NCI-H2029 (cell line): ENCODE results near the gene RNF212B.
"Not testable (repeated sequence)": the region's sequence is repeated elsewhere in the genome, so short reads cannot be mapped to it uniquely, and the experiment has no call there.

ENCODE experiments used
- DNase-seq: peaks from one replicate; lab custom pipeline; 2025; lab: John Stamatoyannopoulos, UW

The RNF212B gene

GRCh38 chr14:23243066-23243465 lies 5.3 kb downstream of the RNF212B start:
- no peak for DNase-seq

DNA sequence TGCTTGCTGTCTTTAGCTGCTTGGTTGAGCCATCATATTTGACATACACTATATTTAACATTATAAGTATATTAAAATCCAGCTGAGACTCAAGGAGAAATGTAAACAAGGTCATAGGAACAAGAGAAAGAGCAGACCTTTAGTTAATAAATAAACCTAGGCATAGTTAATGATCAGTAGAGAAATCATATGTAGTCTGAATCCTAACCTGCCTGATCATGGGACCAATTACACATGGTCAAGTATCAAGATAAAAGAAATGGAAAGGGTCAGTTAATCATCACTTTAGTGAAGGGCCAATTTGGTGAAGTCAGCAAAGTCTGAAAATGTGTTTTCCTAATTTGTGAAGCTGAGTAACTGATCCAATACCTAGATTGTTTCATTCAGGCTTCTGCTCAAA lies 7.5 kb downstream of the RNF212B start:
- DNase-seq, result no peak

GRCh38 chr14:23248601-23249000 lies 10.9 kb downstream of the RNF212B start:
- DNase-seq, result no peak

DNA sequence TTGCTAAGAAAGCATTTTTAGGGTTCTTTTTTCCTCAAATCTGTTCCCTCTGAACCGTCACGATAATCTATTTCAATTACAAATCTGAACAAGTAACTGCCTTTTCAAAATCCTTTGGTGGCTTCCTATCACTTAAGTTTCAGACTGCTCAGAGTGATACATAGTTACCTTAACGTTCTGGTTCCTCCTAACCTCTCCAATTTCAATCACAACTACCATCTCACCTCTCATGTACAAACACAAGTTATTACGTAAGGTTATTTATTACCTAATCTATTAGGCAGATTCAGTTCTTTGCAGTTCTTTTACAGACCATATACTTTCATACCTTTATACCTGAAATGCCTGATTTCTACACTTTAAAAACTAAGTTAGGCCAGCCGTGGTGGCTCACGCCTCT lies 12.1 kb downstream of the RNF212B start:
- no peak for DNase-seq

DNA sequence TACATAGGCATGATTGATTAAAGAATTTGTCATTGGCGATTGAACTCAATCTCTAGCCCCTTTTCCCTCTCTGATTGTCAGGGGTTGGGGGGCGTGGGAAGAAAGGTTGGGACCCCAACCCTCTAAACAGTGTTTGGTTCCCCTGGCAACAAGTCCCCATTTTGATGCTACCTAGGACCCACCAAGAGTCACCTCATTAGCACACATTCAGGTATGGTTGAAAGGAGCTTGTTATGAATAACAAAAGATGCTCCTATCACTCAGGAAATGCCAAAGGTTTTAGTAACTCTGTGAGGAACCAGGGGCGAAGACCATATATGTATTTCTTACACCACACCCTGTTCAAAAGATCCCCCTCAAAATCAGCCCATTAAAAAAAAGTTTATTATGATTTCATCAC lies 14.3 kb downstream of the RNF212B start:
- DNase-seq, result no peak

DNA sequence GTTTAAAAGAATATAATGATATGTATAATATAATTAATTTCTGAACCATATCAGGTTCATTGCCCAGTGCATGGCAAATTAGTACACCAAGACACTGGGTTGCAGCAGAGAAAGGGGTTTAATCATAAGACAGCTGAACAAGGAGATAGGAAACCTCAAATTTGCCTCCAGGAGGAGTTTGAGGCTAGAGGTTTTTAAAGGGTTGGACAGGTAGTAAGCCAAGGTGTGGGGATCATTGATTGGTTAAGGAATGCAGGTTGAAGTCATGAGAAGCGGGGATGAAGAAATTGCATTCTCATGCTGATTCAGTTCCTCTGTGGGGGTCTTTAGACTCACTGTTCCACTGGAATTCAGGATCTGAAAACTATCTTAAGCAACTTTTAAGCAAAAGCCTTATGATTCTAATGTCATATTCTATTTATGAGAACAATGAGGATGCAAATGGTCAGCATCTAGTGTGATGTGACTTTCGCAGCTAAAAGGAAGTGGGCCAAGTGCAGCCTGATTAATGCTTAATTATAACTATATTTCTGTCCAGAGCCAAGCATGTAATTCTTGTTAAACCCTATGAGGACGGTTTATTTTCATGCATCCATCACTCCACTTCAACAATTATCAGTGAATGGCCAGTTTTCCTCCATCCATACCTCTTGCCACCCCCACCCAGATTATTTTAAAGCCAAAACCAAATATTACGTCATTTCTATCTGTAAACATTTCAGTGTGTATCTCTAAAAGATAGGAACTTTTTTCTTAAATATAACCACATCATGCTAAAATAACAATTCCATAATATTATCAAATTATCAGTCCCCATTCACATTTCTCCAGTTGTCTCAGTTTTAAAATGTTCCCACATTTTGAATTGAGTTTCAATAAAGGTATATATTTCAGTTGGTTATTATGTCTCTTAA lies 14.9 kb downstream of the RNF212B start:
- no peak for DNase-seq

DNA sequence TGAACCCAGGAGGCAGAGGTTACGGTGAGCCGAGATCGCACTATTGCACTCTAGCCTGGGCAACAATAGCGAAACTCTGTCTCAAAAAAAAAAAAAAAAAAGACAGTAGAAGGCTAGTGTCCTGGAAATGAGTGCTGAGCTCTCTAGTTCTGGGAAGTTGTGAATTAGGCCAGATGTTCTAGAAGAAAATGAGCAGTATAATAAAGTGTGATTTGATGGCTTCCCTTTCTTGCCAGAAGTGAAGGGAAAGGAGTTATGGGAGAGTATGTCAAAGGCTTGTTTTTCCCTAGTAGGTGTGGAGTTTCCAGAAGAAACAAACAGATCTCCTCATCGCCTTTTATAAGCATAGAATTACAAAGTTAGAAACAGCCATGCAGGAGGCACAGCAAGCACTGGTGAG lies 20.5 kb downstream of the RNF212B start:
- no peak for DNase-seq

- DNase-seq, result no peak
These were observed 21.7 kb downstream of the RNF212B start for GRCh38 chr14:23259426-23259825.

- DNase-seq, result not testable (repeated sequence)
These were observed 23.1 kb downstream of the RNF212B start for GRCh38 chr14:23260849-23261248.

DNA sequence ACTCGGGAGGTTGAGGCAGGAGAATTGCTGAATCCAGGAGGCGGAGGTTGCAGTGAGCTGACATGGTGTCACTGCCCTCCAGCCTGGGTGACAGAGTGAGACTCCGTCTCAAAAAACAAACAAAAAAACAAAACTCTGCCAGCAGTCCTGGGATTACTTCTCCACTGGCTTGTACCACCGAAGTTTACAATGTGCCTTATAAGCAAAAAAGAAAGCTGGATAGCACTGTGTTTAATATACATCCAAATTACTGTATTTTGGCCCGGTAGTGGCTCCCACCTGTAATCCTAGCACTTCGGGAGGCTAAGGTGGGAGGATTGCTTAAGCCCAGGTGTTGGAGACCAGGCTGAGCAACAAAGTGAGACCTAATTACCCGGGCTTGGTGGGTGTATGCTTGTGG lies 31.5 kb downstream of the RNF212B start:
- no peak for DNase-seq

DNA sequence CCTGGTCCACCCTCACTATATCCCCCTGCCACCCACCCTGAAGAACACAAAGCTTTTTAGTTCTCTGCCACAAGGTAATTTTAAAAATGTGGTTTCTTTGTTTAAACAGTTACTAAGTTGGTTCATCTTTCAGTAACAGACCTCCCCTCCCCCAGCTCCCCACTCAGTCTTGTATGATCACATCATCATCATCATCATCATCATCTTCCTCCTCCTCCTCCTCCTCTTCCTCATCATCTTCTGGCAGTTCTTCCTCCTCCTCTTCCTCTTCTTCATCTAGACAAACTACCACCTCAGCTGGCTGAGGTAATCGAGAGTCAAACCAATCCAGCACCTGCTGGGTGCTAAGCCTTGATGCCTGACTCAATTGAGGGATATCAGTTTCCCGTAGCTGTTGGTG lies 37.7 kb downstream of the RNF212B start:
- DNase-seq, result no peak

DNA sequence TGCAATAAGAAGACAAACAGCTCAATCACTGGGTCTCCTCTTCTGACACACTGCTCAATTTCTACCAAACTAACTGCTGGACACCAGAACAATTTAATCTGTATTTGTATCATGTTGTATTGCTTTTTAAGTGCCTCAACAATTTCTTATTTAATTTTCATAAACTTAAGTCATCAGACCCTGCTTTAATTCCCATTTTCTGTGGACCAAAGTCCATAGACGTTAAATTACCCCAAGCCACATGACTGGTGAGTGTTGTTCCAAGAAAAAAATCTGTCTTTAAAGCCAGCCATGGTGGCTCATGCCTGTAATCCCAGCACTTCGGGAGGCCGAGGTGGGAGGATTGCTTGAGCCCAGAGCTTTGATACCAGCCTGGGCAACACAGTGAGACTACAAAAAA lies 39.5 kb downstream of the RNF212B start:
- no peak for DNase-seq

- DNase-seq, result not testable (repeated sequence)
These were observed 40.2 kb downstream of the RNF212B start for GRCh38 chr14:23277928-23278327.

- DNase-seq, result no peak
These were observed 43.5 kb downstream of the RNF212B start for GRCh38 chr14:23281247-23281646.

DNA sequence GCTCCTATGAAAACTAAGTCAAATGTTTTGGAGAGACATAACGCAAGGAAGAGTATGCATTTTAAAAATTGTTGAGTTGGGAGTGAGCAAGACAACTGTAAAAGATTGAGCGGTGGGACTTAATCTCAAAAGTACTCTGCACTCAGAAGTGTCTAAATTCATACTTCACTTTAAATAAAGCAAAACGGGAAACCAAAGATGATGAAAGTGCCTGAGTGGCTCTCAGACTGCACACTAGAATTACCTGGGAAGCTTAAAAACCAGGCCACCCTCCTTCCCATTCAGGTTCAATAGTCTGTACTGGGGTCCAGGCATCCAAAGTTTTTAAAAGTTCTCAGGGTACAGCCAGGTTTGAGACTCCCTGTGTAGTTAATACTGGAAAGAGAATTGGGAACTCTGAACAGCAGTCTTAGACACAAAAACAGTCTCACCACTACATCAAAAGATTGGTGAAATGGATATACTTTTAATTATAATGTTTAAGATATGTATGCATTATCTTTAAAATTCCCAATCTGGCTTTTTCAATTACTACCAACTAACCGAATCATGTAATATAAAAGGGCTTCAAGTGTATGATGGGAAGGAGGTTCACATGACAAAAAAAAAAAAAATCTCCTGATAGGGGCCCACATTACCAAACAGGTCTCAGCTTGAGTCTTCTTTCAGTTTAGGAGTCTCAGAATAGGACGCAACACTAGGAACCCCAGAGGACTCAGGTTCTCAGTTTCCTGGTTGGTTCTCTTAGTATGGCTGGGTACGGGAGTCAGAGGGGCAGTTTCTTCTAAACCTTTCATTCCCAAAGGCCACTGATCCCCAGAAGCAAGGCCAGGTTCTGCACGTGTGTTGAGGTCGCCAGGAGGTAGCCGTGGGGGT lies 47.2 kb downstream of the RNF212B start:
- DNase-seq, result no peak

DNA sequence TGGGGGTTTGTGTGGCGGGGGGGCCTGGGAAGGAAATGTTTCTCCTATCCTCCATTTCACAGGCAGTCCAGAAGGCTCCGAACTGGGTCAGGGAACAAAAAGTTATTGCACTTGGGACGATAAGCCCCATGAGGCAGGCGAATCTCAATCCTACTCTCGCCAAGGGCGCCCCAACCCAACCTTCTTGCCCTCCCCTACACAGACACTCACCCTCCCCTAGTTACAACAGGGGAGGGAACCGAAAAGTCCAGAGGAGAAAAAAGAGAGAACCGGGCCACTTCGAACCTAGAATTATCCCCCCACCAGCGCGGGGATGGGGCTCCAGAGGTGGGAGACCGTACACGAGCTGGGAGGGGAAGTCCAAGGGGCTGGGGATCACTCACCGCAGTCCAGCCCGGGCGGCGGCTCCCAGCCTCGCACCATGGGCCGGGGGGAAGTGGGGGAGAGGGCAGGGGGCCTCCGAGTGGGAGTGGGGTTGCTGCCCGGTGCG lies 47.8 kb downstream of the RNF212B start:
- DNase-seq, result no peak

DNA sequence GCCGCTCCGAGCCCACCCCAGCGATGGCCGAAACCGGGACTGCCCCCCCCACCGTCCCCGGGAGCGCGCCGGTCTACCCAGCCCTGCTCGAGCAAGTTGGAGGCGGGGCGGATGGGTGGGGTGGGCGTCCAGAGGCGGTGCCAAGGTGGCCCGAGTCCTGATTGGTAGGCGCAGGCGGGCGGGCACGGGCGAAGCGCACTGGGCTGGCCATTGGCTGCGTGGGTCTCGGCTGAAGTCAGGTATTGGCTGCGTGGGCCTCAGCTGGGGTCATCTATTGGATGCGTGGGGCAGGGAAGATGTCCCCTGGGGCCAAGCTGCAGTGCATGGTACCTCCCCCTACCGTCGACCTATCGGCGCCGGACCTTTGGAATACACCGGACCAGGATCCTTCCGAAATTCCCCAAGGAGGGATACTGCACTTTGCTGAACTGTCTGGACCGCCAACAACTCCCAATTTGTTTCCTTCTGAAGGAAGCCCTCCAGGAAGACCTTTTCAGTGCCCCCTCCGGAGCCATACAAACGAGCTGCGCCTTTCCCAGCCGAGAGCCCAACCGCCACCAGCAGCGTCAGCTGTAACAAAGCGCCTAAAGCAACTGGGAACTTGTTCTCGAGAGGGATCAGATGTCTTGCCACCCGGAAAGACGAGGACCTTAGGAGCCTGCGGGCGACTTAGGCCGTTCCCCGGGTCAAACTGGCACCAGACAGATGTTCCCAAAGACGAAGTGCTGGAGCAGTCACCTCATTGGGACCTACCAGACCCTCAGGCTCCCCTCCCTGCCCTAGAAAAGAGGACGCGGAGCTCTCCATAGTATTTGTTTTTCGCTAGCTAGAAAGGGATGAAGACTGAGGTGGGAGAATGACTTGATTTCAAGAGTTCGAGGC lies 48.5 kb downstream of the RNF212B start, which contains the start of gene HOMEZ:
Gene HOMEZ (minus strand): TSS at position 113 of the 882 bp plus-strand sequence. CDS start 180 bp downstream, outside the sequence.
- DNase-seq, result peak; percentile 100

GRCh38 chr14:23286902-23287479 lies 49.3 kb downstream of the RNF212B start:
- DNase-seq, result no peak

GRCh38 chr14:23294734-23295561 lies 57.2 kb downstream of the RNF212B start:
- peak; percentile 99 for DNase-seq
